ENCODE results near the gene AIMP1. TPM values are rescaled to one million over a fixed set of nuclear protein-coding genes. Genes with fewer than 3 reads are reported as not detected.

The AIMP1 gene
- 10 to 100 TPM; 13.6 to 32.8 (median 27.6) TPM for total RNA-seq

- Histone ChIP-seq H3K4me1 (peaks cover 13 to 51% (median 15%) of the 10 kb centered on the region in 3 donors), H3K36me3 (peaks cover 0 to 11% (median 0%) of the 10 kb centered on the region in 3 donors), H3K27me3 (no peaks in the 10 kb centered on the region), H3K27ac (peak within 1 kb of the TSS; percentile 95 to 98 (median 97)), H3K4me3 (peak within 1 kb of the TSS; percentile 80 to 97 (median 90)), H3K9me3 (no peaks in the 10 kb centered on the region)
- WGBS, 2 donors, result 0% methylated on average over 16 to 19 of the region's 44 CpGs
- TF ChIP-seq CTCF (IDR thresholded peaks at IDR 0.05), result no peak
- TF ChIP-seq POLR2A (IDR thresholded peaks at IDR 0.05), result peak in 2 of 4 donors; percentile 71 to 76
- intact Hi-C loops (cut with DNase I), result no loop called here
- peak; percentile 53 for DNase-seq
These were observed at the start of gene AIMP1, which contains the start of gene TBCK for GRCh38 chr4:106315968-106316772. AIMP1 (plus strand) TSS chr4:106316550; CDS start chr4:106325010, 8,460 bp downstream. TBCK (minus strand) TSS chr4:106316209; CDS start chr4:106308960, 7,249 bp downstream.

GRCh38 chr4:106268786-106269185 lies 47.6 kb upstream of the AIMP1 start:
- TF ChIP-seq CTCF (IDR thresholded peaks at IDR 0.05) (no peak), POLR2A (IDR thresholded peaks at IDR 0.05) (no peak)
- intact Hi-C loops (cut with DNase I), result no loop called here
- H3K36me3 ChIP-seq, result no peaks in the 10 kb centered on the region
- no peak overlapping the region for H3K27ac ChIP-seq
- no peak for DNase-seq
- no peaks in the 10 kb centered on the region for H3K27me3 ChIP-seq
- no peaks in the 10 kb centered on the region for H3K4me1 ChIP-seq
- no peaks in the 10 kb centered on the region for H3K9me3 ChIP-seq
- H3K4me3 ChIP-seq, result no peak overlapping the region

GRCh38 chr4:106269711-106270110 lies 46.6 kb upstream of the AIMP1 start:
- no peak for DNase-seq
- no peaks in the 10 kb centered on the region for H3K27me3 ChIP-seq
- intact Hi-C loops (cut with DNase I), result no loop called here
- H3K4me3 ChIP-seq, result no peak overlapping the region
- H3K9me3 ChIP-seq, result no peaks in the 10 kb centered on the region
- peaks cover 0 to 8% (median 0%) of the 10 kb centered on the region in 3 donors for H3K36me3 ChIP-seq
- H3K4me1 ChIP-seq, result no peaks in the 10 kb centered on the region
- no peak overlapping the region for H3K27ac ChIP-seq
- TF ChIP-seq CTCF (IDR thresholded peaks at IDR 0.05), result no peak
- no peak for TF ChIP-seq POLR2A (IDR thresholded peaks at IDR 0.05)
- 88 to 89% methylated on average over 2 of the region's 2 CpGs for WGBS, 2 donors

GRCh38 chr4:106270736-106271135 lies 45.6 kb upstream of the AIMP1 start:
- no peaks in the 10 kb centered on the region for H3K4me1 ChIP-seq
- H3K9me3 ChIP-seq, result no peaks in the 10 kb centered on the region
- no peak for TF ChIP-seq POLR2A (IDR thresholded peaks at IDR 0.05)
- no peak for TF ChIP-seq CTCF (IDR thresholded peaks at IDR 0.05)
- no peak overlapping the region for H3K4me3 ChIP-seq
- intact Hi-C loops (cut with DNase I), result no loop called here
- peaks cover 0 to 13% (median 0%) of the 10 kb centered on the region in 3 donors for H3K36me3 ChIP-seq
- no peaks in the 10 kb centered on the region for H3K27me3 ChIP-seq
- no peak overlapping the region for H3K27ac ChIP-seq
- no peak for DNase-seq
- 67 to 82% methylated on average over 1 of the region's 1 CpG for WGBS, 2 donors

DNA sequence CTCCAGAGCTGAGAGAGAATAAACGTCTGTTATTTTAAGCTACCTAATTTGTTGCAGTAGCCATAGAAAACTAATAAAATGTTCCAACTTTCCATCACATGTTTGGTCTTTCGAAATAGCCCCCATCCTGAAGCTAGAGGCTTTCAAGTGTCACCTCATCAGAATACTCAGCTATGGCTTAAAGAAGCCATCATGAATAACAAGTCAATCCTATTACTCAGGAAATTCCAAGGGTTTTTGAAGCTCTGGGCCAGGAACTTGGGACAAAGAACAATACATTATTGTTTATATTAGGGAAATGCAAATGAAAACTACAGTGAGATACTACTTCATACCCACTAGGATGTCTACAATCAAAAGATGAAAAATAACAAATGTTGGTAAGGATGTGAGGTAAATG lies 42.5 kb upstream of the AIMP1 start:
- Histone ChIP-seq H3K27me3 (no peaks in the 10 kb centered on the region), H3K36me3 (peaks cover 0 to 13% (median 0%) of the 10 kb centered on the region in 3 donors), H3K9me3 (no peaks in the 10 kb centered on the region), H3K27ac (no peak overlapping the region), H3K4me3 (no peak overlapping the region), H3K4me1 (no peaks in the 10 kb centered on the region)
- TF ChIP-seq CTCF (IDR thresholded peaks at IDR 0.05), result no peak
- WGBS, 2 donors, result 43 to 75% methylated on average over 2 of the region's 2 CpGs
- intact Hi-C loops (cut with DNase I), result no loop called here
- no peak for DNase-seq
